Ramos (cell line): ENCODE measurements around the gene RAP2A.

ENCODE experiments used
- in situ Hi-C: fragments of 300-500 bp; cut with MboI; formaldehyde crosslinking; loops from one replicate; pipeline ENCODE4 v1.14.3; 2022; ENCODE audit warnings: low sequenced_read_pairs; ENCODE audit not compliant: unreplicated experiment

The RAP2A gene

GRCh38 chr13:97445522-97446187 lies 11.7 kb downstream of the RAP2A start:
- in situ Hi-C loops, result no loop called here

- in situ Hi-C loops, result no loop called here
Observed at GRCh38 chr13:97446448-97446847, 12.5 kb downstream of the RAP2A start.

GRCh38 chr13:97448503-97449251 lies 14.7 kb downstream of the RAP2A start:
- in situ Hi-C loops, result no loop called here

GRCh38 chr13:97454699-97455098 lies 20.7 kb downstream of the RAP2A start:
- in situ Hi-C loops, result no loop called here

GRCh38 chr13:97456047-97456446 lies 22.1 kb downstream of the RAP2A start:
- in situ Hi-C loops, result no loop called here

GRCh38 chr13:97459215-97459777 lies 25.3 kb downstream of the RAP2A start:
- in situ Hi-C loops, result no loop called here

- in situ Hi-C loops, result no loop called here
Observed at GRCh38 chr13:97460004-97460775, 26.2 kb downstream of the RAP2A start.

- in situ Hi-C loops, result no loop called here
Observed at GRCh38 chr13:97460853-97461252, 26.9 kb downstream of the RAP2A start.

GRCh38 chr13:97464561-97464960 lies 30.6 kb downstream of the RAP2A start:
- in situ Hi-C loops, result no loop called here

- in situ Hi-C loops, result no loop called here
Observed at GRCh38 chr13:97466722-97467121, 32.8 kb downstream of the RAP2A start.

GRCh38 chr13:97468331-97468730 lies 34.4 kb downstream of the RAP2A start:
- in situ Hi-C loops, result no loop called here

- in situ Hi-C loops, result no loop called here
Observed at GRCh38 chr13:97471711-97472110, 37.7 kb downstream of the RAP2A start.

GRCh38 chr13:97474349-97474980 lies 40.5 kb downstream of the RAP2A start:
- in situ Hi-C loops, result no loop called here

- in situ Hi-C loops, result no loop called here
Observed at GRCh38 chr13:97475011-97475410, 41.0 kb downstream of the RAP2A start.

- in situ Hi-C loops, result no loop called here
Observed at GRCh38 chr13:97477844-97478243, 43.9 kb downstream of the RAP2A start.

- in situ Hi-C loops, result no loop called here
Observed at GRCh38 chr13:97478247-97478646, 44.3 kb downstream of the RAP2A start.

- in situ Hi-C loops, result no loop called here
Observed at GRCh38 chr13:97483465-97483864, 49.5 kb downstream of the RAP2A start.

- in situ Hi-C loops, result no loop called here
Observed at GRCh38 chr13:97484301-97484700, 50.3 kb downstream of the RAP2A start.

GRCh38 chr13:97485320-97485719 lies 51.4 kb downstream of the RAP2A start:
- in situ Hi-C loops, result no loop called here

GRCh38 chr13:97490702-97491307 lies 56.8 kb downstream of the RAP2A start:
- in situ Hi-C loops, result no loop called here
